ENCODE measurements around the gene HIGD1C.

Gene HIGD1C

GRCh38 chr12:50980545-50980944 lies 28.2 kb downstream of the HIGD1C start:
- Histone ChIP-seq H3K27me3 (replicated peaks; ENCODE audit: control insufficient read depth, insufficient read depth, low read length) (no peaks in the 10 kb centered on the region), H3K36me3 (ENCODE audit: control insufficient read depth, insufficient read depth, low read length) (no peaks in the 10 kb centered on the region), H3K4me3 (replicated peaks; ENCODE audit: low read depth, low read length) (no peak overlapping the region)
- DNase-seq (ENCODE audit: extremely low read depth, insufficient read length) = no peak
- TF ChIP-seq CTCF (IDR thresholded peaks at IDR 0.05; ENCODE audit: insufficient read depth, low read length, poor library complexity, severe bottlenecking) = no peak

GRCh38 chr12:50981319-50982239 lies 29.2 kb downstream of the HIGD1C start:
- Histone ChIP-seq H3K36me3 (ENCODE audit: control insufficient read depth, insufficient read depth, low read length) (no peaks in the 10 kb centered on the region), H3K27me3 (replicated peaks; ENCODE audit: control insufficient read depth, insufficient read depth, low read length) (no peaks in the 10 kb centered on the region), H3K4me3 (replicated peaks; ENCODE audit: low read depth, low read length) (no peak overlapping the region)
- no peak for DNase-seq (ENCODE audit: extremely low read depth, insufficient read length)
- no peak for TF ChIP-seq CTCF (IDR thresholded peaks at IDR 0.05; ENCODE audit: insufficient read depth, low read length, poor library complexity, severe bottlenecking)

GRCh38 chr12:50984586-50985298 lies 32.4 kb downstream of the HIGD1C start:
- TF ChIP-seq CTCF (IDR thresholded peaks at IDR 0.05; ENCODE audit: insufficient read depth, low read length, poor library complexity, severe bottlenecking) = no peak
- H3K4me3 ChIP-seq (replicated peaks; ENCODE audit: low read depth, low read length) = no peak overlapping the region
- no peaks in the 10 kb centered on the region for H3K27me3 ChIP-seq (replicated peaks; ENCODE audit: control insufficient read depth, insufficient read depth, low read length)
- no peak for DNase-seq (ENCODE audit: extremely low read depth, insufficient read length)
- peaks cover 4% of the 10 kb centered on the region for H3K36me3 ChIP-seq (ENCODE audit: control insufficient read depth, insufficient read depth, low read length)

DNA sequence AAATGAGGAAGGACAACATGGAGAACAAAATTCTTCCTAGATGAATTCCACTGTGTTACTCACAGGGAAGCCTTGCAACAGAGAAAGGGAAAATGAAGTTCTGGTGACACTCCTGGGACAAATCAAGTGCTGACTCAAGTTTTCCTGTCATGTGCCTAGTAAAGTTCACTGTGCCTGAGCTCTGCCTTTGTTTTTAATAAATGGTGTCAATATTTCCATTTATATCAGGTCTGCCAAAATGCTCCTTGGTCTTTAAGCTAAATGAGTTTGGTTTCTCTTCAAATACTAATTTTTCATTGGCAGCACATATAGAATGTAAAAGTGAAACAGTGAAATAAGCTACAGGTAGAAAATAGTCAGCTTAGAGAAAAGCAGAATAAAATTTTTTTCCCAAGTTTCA lies 33.0 kb downstream of the HIGD1C start:
- DNase-seq (ENCODE audit: extremely low read depth, insufficient read length) = no peak
- H3K4me3 ChIP-seq (replicated peaks; ENCODE audit: low read depth, low read length) = no peak overlapping the region
- no peak for TF ChIP-seq CTCF (IDR thresholded peaks at IDR 0.05; ENCODE audit: insufficient read depth, low read length, poor library complexity, severe bottlenecking)

DNA sequence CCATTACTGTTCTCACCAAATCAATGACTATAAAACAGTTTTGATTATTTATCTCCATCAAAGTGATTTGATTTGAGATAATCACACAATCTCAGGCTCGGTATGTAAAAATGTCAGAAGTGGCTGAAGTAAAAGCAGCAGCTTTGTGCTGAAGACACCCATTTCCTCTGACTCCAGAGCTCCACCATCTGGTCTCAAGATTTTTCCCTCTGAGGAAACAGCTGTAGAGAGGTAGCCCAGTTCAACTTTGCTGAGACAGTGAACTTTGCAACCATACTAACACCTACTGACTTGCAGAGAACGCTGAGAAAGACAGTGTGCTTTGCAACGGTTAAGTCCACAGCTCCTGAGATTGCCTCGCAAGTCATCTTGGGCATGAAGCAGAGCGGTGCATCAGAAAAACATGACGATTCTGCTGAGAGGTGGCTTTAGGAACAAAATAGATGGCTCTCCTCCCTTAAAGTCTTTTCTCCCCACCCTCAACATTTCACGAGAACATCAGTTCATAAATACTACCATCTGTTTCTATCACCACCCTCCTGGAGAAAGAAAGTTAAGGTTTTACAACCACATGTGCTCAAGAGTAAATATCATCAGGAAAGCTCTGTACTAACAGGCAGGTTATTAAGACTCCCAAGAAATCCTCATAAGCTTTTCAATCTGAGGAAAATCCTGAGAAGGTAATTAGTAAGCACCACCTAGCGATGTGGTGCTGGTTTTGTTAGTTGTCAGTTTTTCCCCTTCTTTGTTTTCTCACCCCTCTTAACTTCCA lies 34.8 kb downstream of the HIGD1C start:
- TF ChIP-seq CTCF (IDR thresholded peaks at IDR 0.05; ENCODE audit: insufficient read depth, low read length, poor library complexity, severe bottlenecking) = peak; percentile 57
- peak; percentile 12 for DNase-seq (ENCODE audit: extremely low read depth, insufficient read length)
- Histone ChIP-seq H3K27me3 (replicated peaks; ENCODE audit: control insufficient read depth, insufficient read depth, low read length) (no peaks in the 10 kb centered on the region), H3K36me3 (ENCODE audit: control insufficient read depth, insufficient read depth, low read length) (peaks cover 8% of the 10 kb centered on the region), H3K4me3 (replicated peaks; ENCODE audit: low read depth, low read length) (no peak overlapping the region)

More for the DNA sequence above, 33.0 kb downstream of the HIGD1C start:
- Histone ChIP-seq H3K36me3 (ENCODE audit: control insufficient read depth, insufficient read depth, low read length) (peaks cover 4% of the 10 kb centered on the region), H3K27me3 (replicated peaks; ENCODE audit: control insufficient read depth, insufficient read depth, low read length) (no peaks in the 10 kb centered on the region)
